Left forelimb (tissue), 1 donor: ENCODE results near the gene GRIK4.

ENCODE experiments used
- DNase-seq: peaks from one replicate; pipeline ENCODE4 v3.0.0-alpha.2; 2018; ENCODE audit warnings: low spot score

The GRIK4 gene

DNA sequence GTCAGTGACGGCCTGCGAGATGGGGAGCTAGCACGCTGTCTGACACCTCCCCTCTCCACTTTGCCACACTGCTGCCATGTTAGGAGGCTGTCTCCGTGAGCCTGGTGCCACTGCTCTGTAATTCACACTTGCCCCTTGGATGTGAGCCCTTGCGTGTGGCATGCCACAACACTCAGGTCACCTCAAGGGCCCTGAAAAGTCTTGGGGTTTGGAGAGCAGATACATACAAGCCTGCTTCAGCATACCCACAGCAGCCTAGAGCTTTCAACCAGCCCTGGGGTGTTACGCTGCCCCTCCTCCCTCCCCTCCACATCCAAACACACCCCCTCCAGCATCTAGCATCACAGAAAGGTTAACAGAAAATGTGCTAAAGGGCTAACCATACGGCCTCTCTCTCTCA lies 442.8 kb downstream of the GRIK4 start:
- no peak for DNase-seq

DNA sequence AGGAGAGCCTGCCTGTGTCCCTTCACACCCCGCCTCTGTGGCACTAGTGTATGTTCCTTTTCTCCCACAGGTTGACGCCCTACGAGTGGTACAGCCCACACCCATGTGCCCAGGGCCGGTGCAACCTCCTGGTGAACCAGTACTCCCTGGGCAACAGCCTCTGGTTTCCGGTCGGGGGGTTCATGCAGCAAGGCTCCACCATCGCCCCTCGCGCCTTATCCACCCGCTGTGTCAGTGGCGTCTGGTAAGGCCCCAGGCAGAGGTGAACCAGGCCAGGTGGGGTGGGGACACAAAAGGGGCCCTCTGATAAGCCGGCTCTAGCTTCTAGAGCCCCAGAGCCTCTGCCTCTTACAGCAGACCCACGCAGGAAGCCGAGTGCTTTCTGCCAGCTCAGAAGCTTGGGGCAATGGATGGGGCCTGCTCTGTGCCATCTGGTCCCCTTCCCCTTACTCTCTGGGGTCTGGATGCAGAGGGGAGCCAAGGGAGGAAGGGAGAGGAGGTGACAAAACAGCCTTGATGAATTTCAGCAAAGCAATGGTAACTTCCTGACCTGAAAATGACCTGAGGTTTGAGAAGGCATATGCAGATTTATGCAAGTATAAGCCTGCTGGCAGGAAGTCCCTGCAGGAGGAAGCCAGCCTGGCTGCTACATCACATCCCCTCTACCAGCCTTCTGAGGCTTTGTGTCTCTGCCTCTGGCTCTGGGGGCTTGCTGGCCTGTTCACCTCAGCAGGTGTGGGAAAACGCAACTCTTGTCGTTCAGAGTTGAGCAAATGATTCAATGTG lies 445.4 kb downstream of the GRIK4 start:
- no peak for DNase-seq

DNA sequence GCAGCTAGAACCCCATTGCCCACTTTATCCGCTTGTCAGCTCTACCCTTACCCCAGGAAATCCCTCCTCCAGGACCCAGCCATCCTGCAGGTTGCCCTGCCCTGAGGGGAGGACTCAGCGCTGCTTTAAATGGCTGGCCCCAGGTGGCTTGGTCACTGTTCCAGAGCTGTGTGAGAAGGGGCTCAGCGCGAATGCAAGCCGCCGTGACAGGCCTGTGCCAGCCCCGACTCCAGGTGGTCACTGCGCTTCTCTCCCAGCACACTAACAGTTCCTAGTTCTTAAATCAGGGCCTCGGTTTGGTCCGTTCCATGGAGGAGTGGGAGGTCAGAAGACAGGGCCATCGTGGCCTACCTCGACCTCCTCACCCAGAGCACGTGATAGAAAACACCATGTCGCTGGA lies 446.6 kb downstream of the GRIK4 start:
- no peak for DNase-seq

DNA sequence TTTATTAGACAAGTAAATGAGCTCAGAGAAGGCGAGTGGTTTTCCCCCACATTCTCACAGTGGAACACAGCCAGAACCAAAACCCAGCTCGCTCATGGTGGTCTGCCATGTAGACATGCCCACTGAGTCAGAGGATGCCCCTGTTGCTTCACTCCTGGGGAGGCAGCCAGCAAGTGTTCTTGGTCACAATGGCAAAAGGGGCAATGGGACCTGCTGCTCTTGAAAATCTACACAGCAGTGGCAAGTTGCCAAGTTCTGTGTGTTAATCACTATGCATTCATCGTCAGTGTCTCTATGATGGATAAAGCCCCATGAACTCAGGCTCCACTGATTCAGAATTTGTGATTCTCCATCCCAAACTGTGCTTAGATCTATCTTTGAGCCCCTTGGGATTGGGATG lies 447.6 kb downstream of the GRIK4 start:
- no peak for DNase-seq

DNA sequence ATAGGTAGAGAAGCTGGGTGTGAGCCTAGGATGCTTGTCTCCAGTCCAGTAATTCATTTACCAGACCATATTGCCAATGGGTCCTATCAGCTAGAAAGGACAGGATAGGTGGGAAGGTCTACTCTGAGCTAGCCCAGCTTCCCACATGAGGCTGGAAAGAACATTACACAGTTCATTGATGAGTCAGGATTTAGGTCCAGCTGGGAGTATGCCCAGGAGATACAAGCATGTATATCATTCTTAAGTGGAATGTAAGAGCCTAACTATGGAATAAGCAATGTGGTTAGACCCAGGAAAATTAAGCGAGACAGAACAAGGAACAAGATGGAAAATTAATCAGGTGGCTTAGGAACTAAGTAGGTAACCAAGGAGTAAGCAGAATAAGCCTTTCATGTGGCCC lies 453.3 kb downstream of the GRIK4 start:
- no peak for DNase-seq

DNA sequence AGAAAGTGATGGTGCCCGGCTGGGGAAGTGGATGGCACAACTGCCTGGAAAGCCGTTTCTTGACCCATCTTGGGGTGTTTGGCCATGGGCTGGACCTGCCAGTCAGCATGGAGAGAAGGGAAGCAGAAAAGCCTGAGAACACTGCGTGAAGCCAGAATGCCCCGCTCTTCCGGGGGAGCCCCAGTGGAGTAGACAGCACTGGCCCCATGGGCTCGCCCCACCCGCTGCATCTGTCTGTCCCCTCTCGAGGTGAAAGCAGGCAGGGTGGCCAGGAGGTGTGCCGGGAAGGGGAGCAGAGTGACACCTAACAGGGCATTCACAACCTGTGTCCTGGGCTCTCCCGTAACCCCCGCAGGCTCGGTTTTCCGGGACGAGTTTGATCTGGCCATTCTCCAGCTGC lies 455.3 kb downstream of the GRIK4 start:
- DNase-seq: no peak

DNA sequence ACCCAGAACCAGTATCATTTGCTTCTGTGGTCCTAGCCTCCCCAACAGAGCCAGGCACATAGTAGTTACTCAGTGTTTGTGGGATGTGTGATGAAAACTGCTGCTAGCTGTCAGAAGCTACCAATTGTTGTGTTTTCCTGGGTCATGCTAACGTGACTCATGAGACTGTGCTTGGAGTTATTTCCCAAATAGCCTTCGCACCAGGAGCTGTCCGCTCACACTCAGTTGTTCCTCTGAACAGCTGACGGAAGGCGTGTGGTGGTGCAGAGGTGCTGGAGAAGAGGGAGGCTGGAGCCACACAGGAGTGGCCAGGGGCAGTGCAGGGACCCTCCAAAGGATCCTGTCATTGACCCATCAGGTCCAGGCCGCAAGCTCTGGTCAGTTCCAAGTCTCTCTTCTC lies 458.4 kb downstream of the GRIK4 start:
- DNase-seq: no peak

DNA sequence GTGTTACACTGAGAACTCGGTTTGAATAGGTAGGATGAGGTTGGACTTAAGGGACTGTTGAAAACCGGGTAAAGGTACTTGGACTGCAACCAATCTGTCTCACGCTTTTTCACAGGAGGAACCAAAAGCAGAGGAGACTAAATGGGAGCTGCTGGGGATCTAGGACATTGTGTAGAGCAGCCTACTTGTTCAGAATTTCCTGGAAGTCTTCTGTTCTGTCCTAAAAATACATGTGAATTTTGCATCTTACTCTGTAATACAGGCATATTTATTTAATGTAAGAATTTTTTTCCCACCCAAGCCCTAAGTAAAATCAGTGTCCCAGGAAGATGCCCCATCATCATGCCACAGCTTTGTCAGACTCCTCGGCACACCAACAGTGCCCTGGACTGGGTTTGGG lies 460.3 kb downstream of the GRIK4 start:
- no peak for DNase-seq

DNA sequence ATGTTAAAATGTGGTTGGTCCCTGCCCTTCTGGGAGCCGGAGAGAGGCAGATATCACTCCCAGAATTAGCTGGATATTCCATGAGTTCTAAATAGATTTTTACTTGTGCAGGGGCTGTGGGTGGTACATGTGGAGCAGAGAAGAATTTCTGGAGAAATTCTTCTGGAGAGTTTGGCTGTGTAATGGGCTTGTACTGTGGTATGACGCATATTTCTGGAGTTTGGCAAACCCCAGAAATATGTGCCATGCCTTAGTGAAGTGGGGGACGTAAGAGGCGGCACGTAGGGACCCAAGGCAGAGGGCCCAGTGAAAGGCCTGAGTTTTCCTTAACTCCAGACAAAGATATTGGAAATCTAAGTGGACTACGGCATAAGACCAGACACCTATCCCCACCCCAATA lies 461.1 kb downstream of the GRIK4 start:
- no peak for DNase-seq

DNA sequence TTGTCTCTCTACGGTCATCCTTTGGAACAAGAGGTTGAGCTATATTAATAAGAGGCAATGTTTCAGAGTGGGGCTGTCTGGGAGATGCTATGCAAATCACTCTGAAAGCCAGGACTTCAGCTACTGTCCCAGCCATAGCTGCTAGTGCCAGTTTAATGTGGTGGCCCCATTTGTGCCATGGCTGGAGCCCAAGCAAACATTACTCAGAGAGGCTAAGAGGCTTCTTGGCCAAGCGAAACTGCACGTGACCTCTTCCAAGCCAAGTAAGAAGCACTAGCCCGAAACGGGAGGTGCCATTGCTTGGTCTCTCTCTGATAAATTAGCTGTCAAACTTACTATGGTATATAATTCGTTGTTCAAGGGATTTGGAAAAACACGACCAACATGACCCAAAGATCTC lies 462.0 kb downstream of the GRIK4 start:
- no peak for DNase-seq

DNA sequence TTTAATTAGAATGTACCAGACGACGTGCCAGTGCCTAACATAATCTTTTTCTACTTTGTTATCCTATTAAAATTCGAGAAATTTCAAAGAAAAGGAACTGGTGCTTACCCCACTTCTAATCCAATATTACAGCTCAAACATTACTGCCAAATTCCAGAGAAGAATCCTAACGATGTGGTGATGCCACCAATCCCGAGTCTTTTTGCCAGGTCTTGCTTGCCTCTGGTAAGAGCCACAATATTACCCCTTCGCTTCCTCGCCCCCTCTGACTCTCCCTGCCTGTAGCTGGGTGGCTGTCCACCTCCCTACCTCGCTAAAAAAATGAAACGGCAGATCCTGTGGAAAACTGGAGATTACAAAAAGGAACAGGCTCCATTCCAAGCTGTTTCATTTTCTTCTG lies 462.9 kb downstream of the GRIK4 start:
- no peak for DNase-seq

DNA sequence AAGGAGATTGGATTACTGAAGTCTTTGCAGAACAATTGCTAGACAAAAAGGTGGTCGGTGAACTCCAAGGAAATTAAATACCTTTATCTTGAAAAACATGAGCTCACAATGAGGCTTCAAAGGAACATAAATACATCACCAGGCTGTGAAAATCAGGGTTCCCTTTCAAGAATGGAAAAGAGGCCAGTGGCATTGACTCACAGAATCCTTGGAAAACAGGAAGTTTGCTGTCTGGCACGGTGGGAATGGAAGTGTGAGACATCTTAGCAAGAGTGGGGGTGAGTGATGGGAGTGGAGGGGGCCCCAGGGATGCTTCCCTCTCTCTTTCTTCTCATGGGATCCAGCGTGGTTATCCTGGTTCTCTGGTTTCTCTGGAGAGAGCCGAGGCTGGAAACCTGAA lies 463.4 kb downstream of the GRIK4 start:
- DNase-seq: no peak

DNA sequence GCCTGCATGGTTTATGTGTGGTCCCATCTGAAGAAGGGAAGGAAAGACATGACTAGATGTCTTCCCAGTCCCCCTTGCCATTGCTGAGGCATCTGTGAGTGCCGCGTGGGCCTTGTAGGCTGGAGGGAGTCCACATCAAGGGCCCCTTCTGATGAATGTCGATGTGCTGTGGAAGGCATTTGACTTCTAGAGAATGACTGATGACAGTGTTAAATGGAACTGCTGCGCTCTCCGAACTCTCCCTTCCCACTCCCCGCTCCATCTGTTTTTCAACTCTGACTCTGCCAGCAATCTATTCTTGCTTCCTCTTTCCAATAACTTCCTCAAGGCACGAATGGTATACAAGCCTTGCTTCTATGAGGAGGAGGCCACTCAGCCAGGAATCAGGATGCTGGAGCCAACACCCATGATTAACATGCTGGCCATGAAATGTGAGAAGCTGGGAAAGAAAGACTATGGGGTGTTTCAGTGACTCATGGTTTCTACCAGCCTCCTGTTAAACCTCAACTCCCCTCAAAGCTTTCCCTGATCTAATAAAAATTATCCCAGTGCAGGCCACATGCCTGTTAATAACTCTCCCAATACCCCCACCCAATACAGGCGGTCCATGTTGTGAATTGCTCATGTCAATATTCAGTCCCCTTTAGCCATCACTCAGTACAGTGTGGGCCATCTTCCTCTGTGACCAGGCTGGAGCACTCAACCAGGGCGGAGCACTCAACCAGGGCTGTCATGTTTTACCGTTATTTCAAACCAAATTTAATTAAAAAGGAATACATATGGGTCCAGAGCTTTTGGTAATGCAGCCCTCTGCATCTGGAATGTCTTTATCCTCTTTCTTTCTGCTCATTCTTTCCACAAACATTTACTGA lies 466.0 kb downstream of the GRIK4 start:
- DNase-seq: no peak

DNA sequence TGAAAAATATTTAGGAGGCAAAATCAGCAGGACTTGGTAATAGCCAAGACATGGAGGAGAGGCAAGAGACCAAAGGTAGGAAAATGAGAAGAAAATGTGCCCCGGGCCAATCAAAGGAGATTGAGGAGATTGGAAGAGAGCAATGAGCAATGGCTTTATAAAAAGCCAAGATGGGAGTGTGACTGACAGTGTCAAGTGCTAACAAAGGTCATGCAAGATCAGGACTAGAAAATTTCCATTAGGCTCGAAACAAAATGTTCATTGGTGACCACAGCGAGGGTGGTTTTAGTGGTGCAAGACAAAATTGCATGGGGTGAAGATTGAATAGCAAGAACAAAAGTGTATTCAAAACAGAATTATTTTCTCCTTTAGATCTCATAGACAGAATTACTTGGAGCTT lies 467.2 kb downstream of the GRIK4 start:
- DNase-seq: no peak

DNA sequence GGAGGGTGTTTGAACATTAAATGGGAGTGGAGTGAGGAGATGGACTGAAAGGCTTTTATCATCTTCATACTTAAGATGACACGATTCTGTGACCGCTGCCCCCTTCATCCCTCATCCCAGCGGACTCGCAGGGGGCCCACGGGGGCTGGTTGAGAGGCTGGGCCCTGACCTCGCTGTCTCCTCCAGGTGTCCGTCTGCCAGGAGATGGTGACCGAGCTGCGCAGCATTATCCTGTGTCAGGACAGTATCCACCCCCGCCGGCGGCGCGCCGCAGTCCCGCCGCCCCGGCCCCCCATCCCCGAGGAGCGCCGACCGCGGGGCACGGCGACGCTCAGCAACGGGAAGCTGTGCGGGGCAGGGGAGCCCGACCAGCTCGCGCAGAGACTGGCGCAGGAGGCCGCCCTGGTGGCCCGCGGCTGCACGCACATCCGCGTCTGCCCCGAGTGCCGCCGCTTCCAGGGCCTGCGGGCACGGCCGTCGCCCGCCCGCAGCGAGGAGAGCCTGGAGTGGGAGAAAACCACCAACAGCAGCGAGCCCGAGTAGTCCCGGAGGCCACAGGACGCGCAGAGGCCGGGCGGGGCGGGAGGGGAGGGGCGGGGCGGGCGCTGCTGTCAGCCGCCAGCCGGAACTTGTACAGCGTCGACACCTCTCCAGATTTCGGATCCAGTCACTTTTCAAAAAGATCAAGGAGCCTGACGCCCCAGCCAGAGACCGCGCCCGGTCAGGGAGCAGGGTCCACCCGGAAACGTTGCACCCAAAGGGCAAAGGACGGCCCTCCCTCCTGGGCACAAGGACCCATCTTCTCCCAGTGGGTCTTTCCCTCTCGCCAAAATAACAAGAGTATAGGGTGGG lies 474.4 kb downstream of the GRIK4 start:
- DNase-seq: peak; percentile 70

DNA sequence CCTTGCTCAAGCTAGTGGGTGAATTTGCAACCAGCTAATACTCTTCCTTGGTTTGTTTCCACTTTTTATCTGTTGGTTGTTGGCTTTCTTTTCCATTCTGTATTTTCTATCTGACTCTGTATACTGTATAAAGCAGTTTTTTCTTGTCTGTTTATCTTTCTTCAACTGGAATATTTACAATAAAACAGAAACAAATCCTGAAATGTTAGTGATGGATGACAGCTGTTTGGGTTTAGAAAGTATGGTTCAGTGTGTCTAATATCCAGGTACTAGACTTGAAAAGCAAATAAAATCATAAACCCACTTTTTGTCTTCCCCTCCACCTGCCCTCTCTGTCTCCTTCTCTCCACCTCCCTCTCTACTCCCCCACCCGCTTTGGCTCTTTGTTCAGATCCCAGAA lies 477.1 kb downstream of the GRIK4 start:
- no peak for DNase-seq

DNA sequence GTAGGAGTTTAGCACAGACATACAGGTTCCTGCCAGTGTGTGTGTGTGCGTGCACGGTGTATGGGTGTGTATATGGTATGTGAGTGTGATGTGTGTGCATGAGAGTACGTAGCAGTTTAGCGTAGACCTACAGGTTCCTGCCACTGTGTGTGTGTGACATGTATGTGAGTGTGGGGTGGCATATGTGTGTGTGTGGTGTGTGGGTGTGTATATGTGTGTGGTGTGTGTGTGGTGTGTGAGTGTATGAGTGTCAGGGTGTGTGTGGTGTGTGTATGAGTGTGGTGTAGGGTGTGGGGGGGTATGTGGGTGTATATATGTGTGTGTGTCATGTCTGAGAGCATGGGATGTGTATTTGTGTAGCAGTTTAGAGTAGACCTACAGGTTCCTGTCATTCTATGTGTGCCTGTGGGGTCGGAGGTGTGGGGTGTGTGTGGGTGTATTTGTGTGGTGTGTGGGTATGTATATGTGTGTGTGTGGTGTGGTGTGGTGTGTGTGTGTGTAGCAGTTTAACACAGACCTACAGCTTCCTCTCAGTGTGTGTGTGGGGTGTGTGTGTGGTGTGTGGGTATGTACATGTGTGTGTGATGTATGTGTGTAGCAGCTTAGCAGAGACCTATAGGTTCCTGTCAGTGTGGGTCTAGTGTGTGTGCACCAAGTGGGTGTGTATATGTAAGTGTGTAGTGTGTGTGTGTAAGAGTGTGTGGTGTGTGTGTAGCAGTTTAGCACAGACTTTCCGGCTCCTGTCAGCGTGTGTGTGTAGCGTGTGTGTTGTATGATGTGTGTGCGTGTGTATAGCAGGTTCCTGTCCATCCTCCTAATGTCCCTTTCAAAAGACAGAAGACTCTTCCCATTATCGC lies 480.5 kb downstream of the GRIK4 start:
- no peak for DNase-seq

DNA sequence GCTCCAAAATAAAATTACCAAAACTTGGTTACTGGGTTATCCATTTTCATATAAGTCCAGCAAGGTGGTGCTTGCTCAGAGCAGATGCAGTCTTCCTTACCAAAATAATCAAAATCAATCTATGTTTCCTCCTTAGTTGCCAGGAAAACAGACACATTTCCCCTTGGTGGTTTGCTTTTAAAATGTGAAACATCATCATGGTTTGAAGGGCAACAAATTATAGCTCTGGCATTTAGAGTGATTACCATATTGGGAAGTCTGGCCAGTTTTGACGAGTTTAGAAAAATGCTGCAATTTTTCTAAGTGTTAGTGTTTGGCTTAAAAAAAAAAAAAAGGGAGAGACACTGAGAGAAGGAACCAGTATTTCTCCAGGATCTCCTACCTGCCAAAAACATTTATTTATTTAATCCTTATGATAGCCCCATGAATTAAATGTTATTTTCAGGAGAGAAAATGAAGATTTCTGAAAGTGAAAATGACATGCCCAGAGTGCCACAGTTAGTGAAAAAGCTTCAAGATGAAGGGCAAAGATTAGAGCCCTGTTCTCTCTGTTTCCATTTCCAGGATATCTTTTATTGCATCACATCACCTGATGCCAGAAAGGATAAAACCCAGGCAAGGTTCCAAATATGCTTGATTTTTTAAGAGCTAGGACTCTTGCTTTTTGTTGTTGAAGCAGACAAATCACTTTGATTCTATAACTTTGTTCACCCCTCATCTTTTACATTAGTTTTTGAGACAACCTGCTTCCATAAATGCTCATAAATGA lies 482.7 kb downstream of the GRIK4 start:
- DNase-seq: no peak

DNA sequence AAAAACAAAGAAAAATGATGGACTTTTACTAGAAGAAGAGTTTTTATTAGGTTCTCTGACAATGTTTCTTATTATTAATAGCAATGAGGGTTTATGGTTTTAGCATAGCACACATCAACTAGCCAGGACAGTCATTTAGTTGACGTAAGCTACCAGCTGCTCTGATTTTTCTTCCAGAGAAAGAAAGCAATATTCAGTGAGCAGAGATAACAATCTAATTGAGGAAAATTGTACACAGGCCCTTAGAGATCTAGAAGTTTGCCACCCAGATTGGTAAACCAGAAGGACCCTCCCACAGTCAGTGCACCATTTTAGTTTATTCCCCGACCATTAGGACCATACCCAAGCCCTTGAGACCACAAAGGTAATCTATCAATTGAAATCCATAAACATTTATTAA lies 483.6 kb downstream of the GRIK4 start:
- no peak for DNase-seq

DNA sequence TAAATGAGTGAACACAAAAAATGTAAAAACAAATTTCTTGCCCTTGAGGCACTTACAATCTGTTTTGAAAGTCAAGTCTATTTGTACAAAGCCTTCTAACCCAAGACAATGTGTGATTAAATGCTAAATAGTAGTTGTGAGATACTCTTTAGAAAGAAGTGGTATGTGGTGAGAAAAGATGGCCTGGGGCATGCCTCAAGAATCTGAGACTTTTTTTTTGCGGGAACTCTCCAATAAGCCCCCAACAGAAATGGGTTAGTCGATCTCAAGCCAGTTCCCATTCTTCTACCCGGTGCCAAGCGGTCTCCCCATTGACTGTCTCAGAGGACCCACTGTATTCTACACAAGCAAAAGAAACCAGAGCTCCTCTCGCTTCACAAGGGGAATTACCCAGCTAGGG lies 485.4 kb downstream of the GRIK4 start:
- DNase-seq: no peak

DNA sequence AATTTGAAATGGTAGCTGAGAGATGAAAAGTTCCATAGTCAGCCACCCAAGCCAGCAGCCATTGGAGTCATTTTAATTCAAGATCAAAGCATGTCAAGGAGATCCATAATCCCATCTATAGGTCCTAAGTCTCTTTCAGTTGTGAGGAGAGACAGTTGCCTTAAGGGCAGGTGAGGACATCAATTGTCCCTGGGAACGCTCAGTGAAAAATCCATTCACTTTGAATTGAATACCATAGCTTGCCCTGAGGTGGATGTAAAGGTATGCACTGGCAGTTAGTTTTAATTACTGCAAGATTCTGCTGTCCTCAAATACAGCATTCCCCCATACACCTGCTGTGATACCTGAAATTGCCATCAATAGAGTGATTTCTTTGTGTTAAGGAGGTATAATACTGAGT lies 487.0 kb downstream of the GRIK4 start:
- DNase-seq: no peak
